Measurements from ENCODE around the gene KLF4. TPM values are rescaled to one million over a fixed set of nuclear protein-coding genes. Genes with fewer than 3 reads are reported as not detected.

KLF4 gene
- total RNA-seq (2014; rRNA removed; shearing (Covaris generic)): 28.1 and 46.7 TPM in 2 replicates

GRCh38 chr9:107489687-107490605 lies at the start of gene KLF4:
KLF4 (minus strand) TSS chr9:107489769; CDS start chr9:107489172, 597 bp downstream.

Small RNA genes within 50 kb of the gene (small RNA-seq; reads per million reads assigned to genes)
- not detected for gene HMGN2P32
- gene RNU6-492P: not detected

Other genes starting within 250 kb of the KLF4 start
- gene RAD23B, start 206.5 kb downstream of the KLF4 start, total RNA-seq (2014; rRNA removed; shearing (Covaris generic)): 72.9 and 76.4 TPM in 2 replicates

Data from A375 (cell line).